GM12878 (cell line): ENCODE data around the gene NPFFR2. TPM values are rescaled to one million over a fixed set of nuclear protein-coding genes. Genes with fewer than 3 reads are reported as not detected.

Experiments
- ATF7 ChIP-seq: fragments of 450-650 bp; IDR thresholded peaks from 2 replicates; pipeline ENCODE4 v1.6.1; 2016; ENCODE audit warnings: low read depth, mild to moderate bottlenecking
- BHLHE40 ChIP-seq, 2 experiments: fragments of 450-650 bp in 1 of 2; IDR thresholded peaks; 2 replicates each; pipeline ENCODE4 v1.6.1; 2011 to 2017; ENCODE audit warnings: low read depth in 2 of 2, borderline replicate concordance in 1 of 2, improper control_type of control experiment in 1 of 2, low read length in 1 of 2, mild to moderate bottlenecking in 1 of 2
- CBX3 ChIP-seq: fragments of 200-600 bp; sonication (generic); IDR thresholded peaks from 2 replicates; pipeline ENCODE4 v1.6.1; 2016; ENCODE audit warnings: low read depth, borderline replicate concordance
- CHD4 ChIP-seq: fragments of 200-600 bp; sonication (generic); IDR thresholded peaks from 2 replicates; pipeline ENCODE4 v1.6.1; 2016; ENCODE audit warnings: mild to moderate bottlenecking
- CREB1 ChIP-seq: IDR thresholded peaks from 2 replicates; pipeline ENCODE4 v1.6.1; 2012; ENCODE audit warnings: low read depth, mild to moderate bottlenecking, inconsistent platforms
- CREM ChIP-seq: IDR thresholded peaks from 2 replicates; pipeline ENCODE4 v1.6.1; 2014; ENCODE audit warnings: antibody characterized with exemption, low read depth
- DPF2 ChIP-seq: fragments of 450-650 bp; IDR thresholded peaks from 2 replicates; pipeline ENCODE4 v1.6.1; 2017; ENCODE audit warnings: mild to moderate bottlenecking
- E4F1 ChIP-seq: fragments of 450-650 bp; IDR thresholded peaks from 2 replicates; pipeline ENCODE4 v1.6.1; 2018; ENCODE audit warnings: borderline replicate concordance, mild to moderate bottlenecking; ENCODE audit not compliant: partially characterized antibody
- FOXM1 ChIP-seq: IDR thresholded peaks from 2 replicates; pipeline ENCODE4 v1.6.1; 2012; ENCODE audit warnings: low read depth, mild to moderate bottlenecking, inconsistent platforms, low read length, moderate library complexity
- HCFC1 ChIP-seq: fragments of 150-350 bp; IDR thresholded peaks from 2 replicates; pipeline ENCODE4 v1.6.1; 2014; ENCODE audit warnings: low read length
- HDAC2 ChIP-seq: fragments of 200-600 bp; sonication (generic); IDR thresholded peaks from 2 replicates; pipeline ENCODE4 v1.6.1; 2017
- MAX ChIP-seq: IDR thresholded peaks from 2 replicates; pipeline ENCODE4 v1.6.1; 2012; ENCODE audit warnings: low read depth, low read length, improper control_type of control experiment
- MXI1 ChIP-seq: fragments of 150-350 bp; IDR thresholded peaks from 2 replicates; pipeline ENCODE4 v1.6.1; 2011; ENCODE audit warnings: low read depth, mild to moderate bottlenecking, inconsistent platforms, low read length, improper control_type of control experiment
- NR2C2 ChIP-seq: IDR thresholded peaks from 2 replicates; pipeline ENCODE4 v1.6.1; 2011; ENCODE audit warnings: borderline replicate concordance, low read depth; ENCODE audit not compliant: control insufficient read depth, insufficient read length
- NRF1 ChIP-seq: conservative IDR thresholded peaks from 2 replicates; pipeline ENCODE4 v1.6.1; 2011; ENCODE audit warnings: mild to moderate bottlenecking, low read depth, low read length, improper control_type of control experiment
- PAX8 ChIP-seq: fragments of 450-650 bp; IDR thresholded peaks from 2 replicates; pipeline ENCODE4 v1.6.1; 2017; ENCODE audit warnings: mild to moderate bottlenecking, moderate library complexity
- PBX3 ChIP-seq: IDR thresholded peaks from 2 replicates; pipeline ENCODE4 v1.6.1; 2011; ENCODE audit warnings: mild to moderate bottlenecking, low read depth, low read length, moderate library complexity; ENCODE audit not compliant: insufficient replicate concordance
- PML ChIP-seq: IDR thresholded peaks from 2 replicates; pipeline ENCODE4 v1.6.1; 2012; ENCODE audit warnings: low read length, inconsistent platforms
- POLR2AphosphoS5 ChIP-seq: IDR thresholded peaks from 2 replicates; pipeline ENCODE4 v1.6.1; 2011; ENCODE audit warnings: mild to moderate bottlenecking, low read length, inconsistent platforms
- PRDM15 ChIP-seq: fragments of 450-650 bp; formaldehyde crosslinking; IDR thresholded peaks from 2 replicates; pipeline ENCODE4 v1.4.0; 2020; ENCODE audit warnings: mild to moderate bottlenecking, moderate library complexity
- RAD21 ChIP-seq: IDR thresholded peaks from 2 replicates; pipeline ENCODE4 v1.6.1; 2011; ENCODE audit warnings: mild to moderate bottlenecking, low read depth, low read length, moderate library complexity; ENCODE audit not compliant: insufficient read depth
- RBBP5 ChIP-seq: fragments of 200-600 bp; sonication (generic); conservative IDR thresholded peaks from 2 replicates; pipeline ENCODE4 v1.6.1; 2016
- RFX5 ChIP-seq: IDR thresholded peaks from 2 replicates; pipeline ENCODE4 v1.6.1; 2011; ENCODE audit warnings: low read depth, low read length, improper control_type of control experiment
- SP1 ChIP-seq: IDR thresholded peaks from one replicate; pipeline ENCODE4 v1.6.1; 2011; ENCODE audit warnings: low read depth, low read length
- SUPT20H ChIP-seq: IDR thresholded peaks from 2 replicates; pipeline ENCODE4 v1.6.1; 2011; ENCODE audit warnings: low read depth, mild to moderate bottlenecking, low read length, moderate library complexity, borderline replicate concordance; ENCODE audit not compliant: control insufficient read depth
- WRNIP1 ChIP-seq: IDR thresholded peaks from 2 replicates; pipeline ENCODE4 v1.6.1; 2011; ENCODE audit warnings: low read depth, low read length, improper control_type of control experiment, borderline replicate concordance
- polyA plus RNA-seq, 11 experiments: library from polyadenylated mRNA; depleted of rRNA in 4 of 11; unstranded in 6 of 11; stranded (reverse) in 5 of 11; fragments of >200 nt; fragmentation: Nextera tagmentation in 4 of 11; fragmentation: Illumina TruSeq in 1 of 11; extraction: Ambion mirVana in 4 of 11; extraction: Trizol in 1 of 11; gene quantifications; 1 replicate in 1 of 11; 2 replicates in 10 of 11; pipeline versions ENCODE4 v1.2.1 to v1.2.3, GENCODE V29; 2011 to 2016; ENCODE audit warnings: inconsistent platforms in 2 of 11, missing spikeins in 2 of 11, low read depth in 1 of 11
- total RNA-seq, 4 experiments: library from RNA; depleted of rRNA in 3 of 4; stranded (reverse); fragments of >200 nt in 3 of 4; fragmentation: Illumina TruSeq in 1 of 4; extraction: Trizol in 1 of 4; gene quantifications; 2 replicates each; pipeline versions ENCODE4 v1.2.1 to v1.2.3, GENCODE V29; 2013 to 2021

The NPFFR2 gene
- total and polyA plus RNA-seq, 10 of the 15 experiments (the other 5 are each of a cell fraction or from before 2014, with no cell fraction given) = not detected

- peak; percentile 56 for TF ChIP-seq SP1
- peak; percentile 99 for TF ChIP-seq ATF7
- TF ChIP-seq MAX = peak; percentile 86
- no peak for TF ChIP-seq NR2C2
- no peak; the same call in 1 of the 2 replicates for TF ChIP-seq HCFC1
- peak; percentile 99 for TF ChIP-seq FOXM1
- peak; percentile 98 to 99 for TF ChIP-seq BHLHE40 (IDR thresholded peaks at IDR 0.05; ENCODE audit: borderline replicate concordance in 1 of 2, low read depth in 2 of 2, low read length in 1 of 2)
- TF ChIP-seq RFX5 = no peak
- TF ChIP-seq SUPT20H = no peak
- peak; percentile 89 for TF ChIP-seq CREB1
- TF ChIP-seq PRDM15 (CRISPR knock-in tag) = no peak
- TF ChIP-seq CBX3 = no peak
- TF ChIP-seq RBBP5 = no peak
- TF ChIP-seq PBX3 = no peak
- TF ChIP-seq E4F1 = no peak
- peak; percentile 98 for TF ChIP-seq CREM
- TF ChIP-seq POLR2AphosphoS5 = no peak
- 0 out of 2 replicates have a peak, but pooled peaks have one; percentile 4 for TF ChIP-seq RAD21
- no peak for TF ChIP-seq CHD4
- TF ChIP-seq PML = peak; percentile 96
- TF ChIP-seq MXI1 = peak; percentile 78
- peak; percentile 100 for TF ChIP-seq DPF2
- no peak for TF ChIP-seq WRNIP1
- TF ChIP-seq PAX8 = no peak
- TF ChIP-seq NRF1 = no peak
- TF ChIP-seq HDAC2 = no peak
These were observed 80.8 kb downstream of the NPFFR2 start (continued) for GRCh38 chr4:72112514-72113156.
